Measurements from ENCODE around the gene RASGRP2. TPM values are rescaled to one million over a fixed set of nuclear protein-coding genes. Genes with fewer than 3 reads are reported as not detected.
A peak's percentile ranks its signal among the peaks of the same experiment; 100 is the strongest.

RASGRP2 gene
- total RNA-seq, 1 donor from 2014 or later, result 11.7 TPM

DNA sequence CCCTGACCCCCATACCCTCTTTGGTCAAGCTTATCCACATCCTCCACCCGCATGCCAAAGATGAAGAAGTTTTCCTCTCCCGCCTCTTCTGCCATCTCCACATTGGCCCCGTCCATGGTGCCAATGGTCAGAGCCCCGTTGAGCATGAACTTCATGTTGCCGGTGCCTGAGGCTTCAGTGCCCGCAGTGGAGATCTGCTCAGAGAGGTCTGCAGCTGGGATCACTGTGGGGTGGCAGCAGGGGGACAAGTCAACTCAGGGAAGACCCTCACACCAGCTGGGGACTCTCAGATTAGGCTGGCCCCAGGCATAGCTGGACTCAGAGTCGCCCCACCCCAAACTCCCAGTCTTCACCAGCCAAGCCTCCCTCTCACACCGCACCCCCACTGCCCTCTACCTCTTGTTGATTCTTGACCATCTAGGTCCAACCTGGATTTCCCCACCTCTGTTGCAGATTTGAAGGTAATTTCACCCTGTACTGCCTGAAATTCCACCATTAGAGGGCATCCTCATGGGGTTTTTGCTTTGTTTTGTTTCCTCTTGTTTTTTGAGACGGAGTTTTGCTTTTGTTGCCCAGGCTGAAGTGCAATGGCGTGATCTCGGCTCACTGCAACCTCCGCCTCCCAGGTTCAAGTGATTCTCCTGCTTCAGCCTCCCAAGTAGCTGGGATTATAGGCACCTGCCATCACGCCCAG lies 6.6 kb upstream of the RASGRP2 start:
- no peak overlapping the region for H3K4me3 Mint-ChIP-seq
- no peaks in the 10 kb centered on the region for H3K9me3 Mint-ChIP-seq
- DNase-seq (ENCODE audit: extremely low spot score, unreplicated experiment), result no peak
- TF ChIP-seq, protein P1, sequence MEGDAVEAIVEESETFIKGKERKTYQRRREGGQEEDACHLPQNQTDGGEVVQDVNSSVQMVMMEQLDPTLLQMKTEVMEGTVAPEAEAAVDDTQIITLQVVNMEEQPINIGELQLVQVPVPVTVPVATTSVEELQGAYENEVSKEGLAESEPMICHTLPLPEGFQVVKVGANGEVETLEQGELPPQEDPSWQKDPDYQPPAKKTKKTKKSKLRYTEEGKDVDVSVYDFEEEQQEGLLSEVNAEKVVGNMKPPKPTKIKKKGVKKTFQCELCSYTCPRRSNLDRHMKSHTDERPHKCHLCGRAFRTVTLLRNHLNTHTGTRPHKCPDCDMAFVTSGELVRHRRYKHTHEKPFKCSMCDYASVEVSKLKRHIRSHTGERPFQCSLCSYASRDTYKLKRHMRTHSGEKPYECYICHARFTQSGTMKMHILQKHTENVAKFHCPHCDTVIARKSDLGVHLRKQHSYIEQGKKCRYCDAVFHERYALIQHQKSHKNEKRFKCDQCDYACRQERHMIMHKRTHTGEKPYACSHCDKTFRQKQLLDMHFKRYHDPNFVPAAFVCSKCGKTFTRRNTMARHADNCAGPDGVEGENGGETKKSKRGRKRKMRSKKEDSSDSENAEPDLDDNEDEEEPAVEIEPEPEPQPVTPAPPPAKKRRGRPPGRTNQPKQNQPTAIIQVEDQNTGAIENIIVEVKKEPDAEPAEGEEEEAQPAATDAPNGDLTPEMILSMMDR (conservative IDR thresholded peaks at IDR 0.05), result no peak
- no peaks in the 10 kb centered on the region for H3K36me3 Mint-ChIP-seq
- peaks cover 9% of the 10 kb centered on the region for H3K4me1 Mint-ChIP-seq (ENCODE audit: unreplicated experiment)
- peaks cover 19% of the 10 kb centered on the region for H3K27me3 Mint-ChIP-seq
- H3K27ac Mint-ChIP-seq, result no peak overlapping the region

DNA sequence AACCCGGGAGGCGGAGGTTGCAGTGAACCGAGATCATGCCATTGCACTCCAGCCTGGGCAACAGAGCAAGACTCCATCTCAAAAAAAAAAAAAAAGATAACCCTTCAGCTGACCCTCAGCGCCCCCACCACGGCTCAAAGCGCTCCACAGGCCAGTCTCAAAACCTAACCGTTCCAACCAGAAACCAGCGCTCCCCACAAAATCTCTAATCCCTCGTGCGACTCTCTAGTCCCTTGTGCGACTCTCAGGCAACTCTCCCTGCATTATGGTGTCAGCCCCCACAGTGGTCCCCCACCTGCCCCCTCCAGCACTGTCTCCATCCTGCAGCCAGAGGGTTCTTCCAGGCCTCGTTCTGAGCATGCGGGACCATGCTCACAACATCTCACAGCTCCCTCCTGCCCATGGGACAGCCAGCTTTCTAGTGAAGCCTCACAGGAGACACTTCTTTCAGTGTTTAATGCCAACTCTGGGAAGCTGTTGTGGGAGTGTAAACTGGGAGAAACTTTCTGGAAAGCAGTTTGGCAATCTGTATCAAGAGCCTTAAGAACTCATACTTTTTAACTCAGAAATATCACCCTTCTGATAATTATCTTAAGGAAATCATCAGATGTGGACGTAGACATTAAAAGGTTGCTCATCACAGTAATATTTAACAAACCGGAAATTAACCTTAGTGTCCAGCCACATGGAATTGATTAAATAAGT lies 4.2 kb upstream of the RASGRP2 start:
- Mint-ChIP-seq H3K27me3 (peaks cover 33% of the 10 kb centered on the region), H3K9me3 (no peaks in the 10 kb centered on the region), H3K4me1 (ENCODE audit: unreplicated experiment) (peaks cover 15% of the 10 kb centered on the region), H3K27ac (no peak overlapping the region), H3K36me3 (no peaks in the 10 kb centered on the region), H3K4me3 (peak overlapping the region; percentile 77)
- TF ChIP-seq, protein P1 (conservative IDR thresholded peaks at IDR 0.05), result no peak
- DNase-seq (ENCODE audit: extremely low spot score, unreplicated experiment), result no peak

DNA sequence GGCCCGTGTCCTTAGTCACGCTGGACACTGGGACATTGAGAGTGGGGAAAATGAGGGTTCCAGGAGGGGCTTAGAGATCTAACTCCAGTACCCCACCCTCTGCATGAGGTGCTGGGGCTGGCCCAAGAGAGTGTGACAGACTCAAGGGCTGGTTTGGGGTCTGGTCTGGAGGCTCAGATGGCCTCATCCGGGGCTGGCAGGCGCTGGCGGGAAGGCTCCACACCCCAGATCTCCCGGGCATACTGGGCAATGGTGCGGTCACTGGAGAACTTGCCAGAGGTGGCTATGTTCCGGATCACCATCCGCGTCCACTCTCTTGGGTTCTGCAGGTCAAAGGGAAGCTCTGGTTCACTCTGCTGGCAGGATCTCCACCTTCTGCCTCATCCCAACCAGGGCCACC lies 2.5 kb upstream of the RASGRP2 start:
- no peak overlapping the region for H3K27ac Mint-ChIP-seq
- H3K27me3 Mint-ChIP-seq, result peaks cover 43% of the 10 kb centered on the region
- H3K9me3 Mint-ChIP-seq, result no peaks in the 10 kb centered on the region
- no peak for DNase-seq (ENCODE audit: extremely low spot score, unreplicated experiment)
- H3K4me1 Mint-ChIP-seq (ENCODE audit: unreplicated experiment), result peaks cover 11% of the 10 kb centered on the region
- no peaks in the 10 kb centered on the region for H3K36me3 Mint-ChIP-seq
- TF ChIP-seq, protein P1 (conservative IDR thresholded peaks at IDR 0.05), result no peak
- peak overlapping the region; percentile 64 for H3K4me3 Mint-ChIP-seq

DNA sequence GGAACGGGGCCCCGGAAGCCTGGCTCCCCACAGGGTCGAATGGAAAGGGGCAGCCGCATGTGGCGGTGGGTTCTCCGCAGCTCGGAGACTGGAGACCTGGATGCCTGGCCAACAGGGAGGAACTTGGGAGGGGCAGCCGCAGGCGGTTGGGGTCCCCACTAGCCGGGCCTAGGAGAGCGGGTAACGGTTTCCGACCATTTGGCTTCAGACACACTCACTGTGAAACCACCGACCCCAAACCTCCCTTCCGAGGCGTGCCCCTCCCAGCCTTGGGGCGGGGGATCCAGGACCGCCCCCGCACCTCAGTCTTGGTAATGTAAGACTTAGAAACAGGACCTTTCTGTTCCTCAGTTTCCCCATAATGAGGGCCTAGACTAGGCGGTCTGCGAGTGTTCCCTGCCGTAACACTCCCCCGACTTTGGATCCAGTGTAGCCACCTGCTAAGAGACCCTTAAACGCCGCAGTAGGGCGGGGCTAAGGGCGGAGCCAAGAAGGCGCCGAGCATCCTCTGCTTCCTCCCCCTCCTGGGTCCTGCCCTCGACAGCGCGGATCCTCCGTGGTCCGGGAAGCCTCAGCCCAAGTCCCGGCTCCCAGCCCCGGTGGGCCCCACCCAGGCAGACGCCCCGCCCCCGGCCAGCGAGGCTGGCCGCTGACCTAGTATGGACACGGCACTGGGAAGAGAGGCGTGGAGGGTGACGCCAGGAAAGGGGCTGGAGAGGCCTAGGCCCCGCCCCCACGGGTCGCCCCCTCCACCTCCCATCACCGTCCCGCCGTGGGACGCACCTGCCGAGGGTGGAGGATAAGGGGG lies 1.8 kb upstream of the RASGRP2 start:
- Mint-ChIP-seq H3K36me3 (no peaks in the 10 kb centered on the region), H3K27me3 (peaks cover 50% of the 10 kb centered on the region), H3K27ac (no peak overlapping the region), H3K4me3 (peak overlapping the region; percentile 78), H3K4me1 (ENCODE audit: unreplicated experiment) (peaks cover 11% of the 10 kb centered on the region), H3K9me3 (no peaks in the 10 kb centered on the region)
- TF ChIP-seq, protein P1 (conservative IDR thresholded peaks at IDR 0.05), result no peak
- DNase-seq (ENCODE audit: extremely low spot score, unreplicated experiment), result no peak

DNA sequence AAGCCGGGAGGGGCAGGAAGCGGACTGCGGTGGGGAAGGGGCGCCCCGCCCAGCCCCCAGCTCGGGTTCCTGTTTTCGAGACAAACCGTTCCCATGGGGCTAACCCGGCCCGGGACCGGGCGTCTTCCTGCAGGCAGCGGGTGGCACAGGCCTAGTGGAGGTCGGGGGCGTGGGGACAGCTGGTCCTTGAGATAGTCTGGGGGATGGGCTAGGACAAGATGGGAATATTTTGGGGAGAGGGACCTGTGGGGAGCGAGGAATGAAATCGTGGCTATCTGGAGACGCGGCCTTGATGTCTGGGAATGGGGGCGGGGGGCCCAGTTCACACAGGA lies 1.2 kb upstream of the RASGRP2 start:
- no peak overlapping the region for H3K27ac Mint-ChIP-seq
- H3K4me3 Mint-ChIP-seq, result peak overlapping the region; percentile 78
- no peaks in the 10 kb centered on the region for H3K9me3 Mint-ChIP-seq
- H3K36me3 Mint-ChIP-seq, result no peaks in the 10 kb centered on the region
- DNase-seq (ENCODE audit: extremely low spot score, unreplicated experiment), result no peak
- TF ChIP-seq, protein P1 (conservative IDR thresholded peaks at IDR 0.05), result no peak
- peaks cover 56% of the 10 kb centered on the region for H3K27me3 Mint-ChIP-seq
- H3K4me1 Mint-ChIP-seq (ENCODE audit: unreplicated experiment), result peaks cover 11% of the 10 kb centered on the region
